Epithelial cell of esophagus (primary cell): ENCODE data around the gene FAM131B.

Source experiments
- DNase-seq: peaks from one replicate; pipeline ENCODE4 v3.0.0; 2010; ENCODE audit warnings: low read depth
- H3K4me3 ChIP-seq: 2 replicates; pipeline ENCODE4 v1.5.1; 2011; ENCODE audit warnings: mild to moderate bottlenecking, low read length, control low read depth
- TF ChIP-seq, protein P1 (sequence below): IDR thresholded peaks from 2 replicates; pipeline ENCODE4 v1.5.1; 2011; ENCODE audit warnings: low read depth, mild to moderate bottlenecking, low read length, control low read depth, inconsistent platforms; ENCODE audit not compliant: insufficient read depth; ENCODE audit errors: missing control alignments

FAM131B gene

DNA sequence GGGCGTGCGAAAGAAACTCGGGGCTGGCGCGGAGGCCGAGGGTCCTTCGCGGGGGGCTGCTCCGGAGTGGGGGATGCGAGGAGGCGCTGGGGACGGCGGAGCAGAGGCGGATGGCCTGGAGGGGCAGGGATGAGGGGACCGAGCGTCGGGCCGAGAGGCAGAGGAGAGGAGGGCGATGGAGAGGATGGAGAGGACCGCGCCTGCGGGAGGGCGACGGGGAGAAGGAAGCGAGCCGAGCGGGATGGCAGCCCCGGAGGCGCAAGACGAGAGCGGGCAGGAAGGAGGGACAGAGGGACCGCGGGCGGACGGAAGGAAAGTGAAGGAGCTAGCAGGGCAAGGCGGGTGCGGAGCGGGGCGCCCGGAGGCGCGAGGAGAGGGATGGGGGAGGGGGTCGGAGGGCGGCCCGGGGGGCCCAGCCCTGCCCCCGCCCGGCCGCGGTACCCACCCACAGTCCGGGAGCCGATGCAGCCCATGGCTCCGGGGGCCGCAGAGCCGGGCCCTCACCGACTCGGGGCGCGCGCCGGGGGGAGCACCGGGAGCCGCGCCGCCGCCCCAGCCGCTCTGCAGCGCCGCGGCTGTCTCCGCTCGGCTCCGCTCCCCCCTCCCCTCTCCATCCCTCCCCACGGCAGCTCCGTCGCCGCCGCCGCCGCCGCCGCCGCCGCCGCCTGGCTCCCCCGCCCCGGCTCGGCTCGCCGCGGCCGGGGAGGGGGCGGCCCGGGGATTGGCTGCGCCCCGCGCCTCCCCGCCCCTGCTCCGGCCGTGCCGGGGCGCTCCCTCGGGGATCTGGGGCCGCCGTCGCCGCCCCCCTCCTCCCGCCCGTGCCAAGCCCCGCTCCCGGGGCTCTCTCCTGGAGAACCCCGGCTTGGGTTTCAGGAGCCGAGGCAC is at the start of gene FAM131B:
FAM131B (minus strand) TSS at position 583 of the 885 bp plus-strand sequence; CDS start at position 473, 110 bp downstream.
- TF ChIP-seq, protein P1, sequence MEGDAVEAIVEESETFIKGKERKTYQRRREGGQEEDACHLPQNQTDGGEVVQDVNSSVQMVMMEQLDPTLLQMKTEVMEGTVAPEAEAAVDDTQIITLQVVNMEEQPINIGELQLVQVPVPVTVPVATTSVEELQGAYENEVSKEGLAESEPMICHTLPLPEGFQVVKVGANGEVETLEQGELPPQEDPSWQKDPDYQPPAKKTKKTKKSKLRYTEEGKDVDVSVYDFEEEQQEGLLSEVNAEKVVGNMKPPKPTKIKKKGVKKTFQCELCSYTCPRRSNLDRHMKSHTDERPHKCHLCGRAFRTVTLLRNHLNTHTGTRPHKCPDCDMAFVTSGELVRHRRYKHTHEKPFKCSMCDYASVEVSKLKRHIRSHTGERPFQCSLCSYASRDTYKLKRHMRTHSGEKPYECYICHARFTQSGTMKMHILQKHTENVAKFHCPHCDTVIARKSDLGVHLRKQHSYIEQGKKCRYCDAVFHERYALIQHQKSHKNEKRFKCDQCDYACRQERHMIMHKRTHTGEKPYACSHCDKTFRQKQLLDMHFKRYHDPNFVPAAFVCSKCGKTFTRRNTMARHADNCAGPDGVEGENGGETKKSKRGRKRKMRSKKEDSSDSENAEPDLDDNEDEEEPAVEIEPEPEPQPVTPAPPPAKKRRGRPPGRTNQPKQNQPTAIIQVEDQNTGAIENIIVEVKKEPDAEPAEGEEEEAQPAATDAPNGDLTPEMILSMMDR, result no peak
- peak within 1 kb of the TSS; percentile 36 for H3K4me3 ChIP-seq
- no peak for DNase-seq

- no peak for DNase-seq
- H3K4me3 ChIP-seq, result no peak overlapping the region
- TF ChIP-seq, protein P1, result no peak
These were observed 49.6 kb upstream of the FAM131B start for GRCh38 chr7:143411976-143412708.

DNA sequence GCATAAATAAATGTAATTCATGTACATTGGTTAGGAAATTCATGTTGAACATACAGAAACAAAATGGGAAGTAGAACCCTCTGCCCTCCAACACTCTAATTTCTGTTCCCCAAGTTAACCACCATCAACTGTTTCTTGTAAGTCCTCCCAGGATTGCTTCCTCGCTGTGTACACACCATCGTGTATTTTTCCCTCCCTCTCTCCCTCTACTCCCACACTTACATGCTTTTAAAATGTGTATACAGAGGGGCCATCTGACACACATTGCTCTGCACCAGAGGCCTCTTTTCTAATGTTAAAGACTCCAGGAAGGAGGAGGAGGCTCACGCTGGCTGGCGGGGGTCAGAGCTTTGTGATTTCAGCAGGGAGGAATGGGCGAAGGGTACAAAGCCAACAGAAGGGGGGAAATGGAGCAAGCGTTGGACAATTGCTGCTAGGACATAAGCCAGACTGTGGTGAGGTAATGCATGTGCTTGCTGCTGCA is 48.0 kb upstream of the FAM131B start:
- H3K4me3 ChIP-seq, result no peak overlapping the region
- DNase-seq, result no peak
- TF ChIP-seq, protein P1, result no peak

DNA sequence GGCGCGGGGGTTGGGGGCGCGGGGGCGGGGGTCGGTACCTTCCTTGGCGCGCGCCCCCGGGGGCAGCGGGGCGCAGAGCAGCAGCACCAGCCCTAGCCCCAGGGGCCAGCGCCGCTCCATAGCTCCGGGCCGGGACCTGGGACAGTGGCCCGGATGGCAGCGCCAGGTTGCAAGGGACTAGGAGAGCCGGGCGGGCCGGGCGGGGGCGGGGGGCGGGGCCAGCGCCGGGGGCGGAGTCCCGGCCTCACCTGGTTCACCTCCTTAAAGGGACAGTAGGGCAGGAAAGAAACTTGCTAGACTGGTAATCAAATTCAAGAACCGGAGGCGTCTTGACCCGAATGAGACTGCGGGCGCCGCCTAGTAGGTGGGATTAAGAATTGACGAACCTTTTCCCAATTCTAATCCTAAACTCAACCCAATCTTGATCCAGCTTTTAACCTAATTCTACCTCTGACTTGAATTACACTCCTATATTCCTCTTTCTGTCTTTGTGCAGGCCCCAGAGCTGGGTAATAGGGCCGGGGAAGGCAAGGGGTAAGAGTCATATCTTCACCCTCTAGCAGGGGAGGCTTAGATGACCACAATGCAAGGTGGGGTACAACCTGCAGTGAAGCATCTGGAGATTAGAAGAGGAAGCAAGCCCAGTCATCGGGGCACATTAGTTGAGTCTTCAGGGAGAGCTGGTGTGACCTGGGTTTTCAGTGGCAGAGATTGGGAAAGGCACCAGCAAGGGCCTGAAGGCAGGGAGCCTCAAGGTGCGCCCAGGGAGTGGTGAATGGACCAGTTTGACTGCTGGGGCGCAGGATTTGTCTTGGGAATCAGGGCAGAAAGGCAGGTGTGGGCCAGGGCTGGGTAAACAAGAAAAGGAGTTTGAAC is 46.4 kb upstream of the FAM131B start, which contains the start of gene EPHA1:
EPHA1 (minus strand) TSS at position 171 of the 876 bp plus-strand sequence; CDS start at position 120, 51 bp downstream.
- DNase-seq, result peak; percentile 92
- peak within 1 kb of the TSS; percentile 86 for H3K4me3 ChIP-seq
- TF ChIP-seq, protein P1, result peak; percentile 64

DNA sequence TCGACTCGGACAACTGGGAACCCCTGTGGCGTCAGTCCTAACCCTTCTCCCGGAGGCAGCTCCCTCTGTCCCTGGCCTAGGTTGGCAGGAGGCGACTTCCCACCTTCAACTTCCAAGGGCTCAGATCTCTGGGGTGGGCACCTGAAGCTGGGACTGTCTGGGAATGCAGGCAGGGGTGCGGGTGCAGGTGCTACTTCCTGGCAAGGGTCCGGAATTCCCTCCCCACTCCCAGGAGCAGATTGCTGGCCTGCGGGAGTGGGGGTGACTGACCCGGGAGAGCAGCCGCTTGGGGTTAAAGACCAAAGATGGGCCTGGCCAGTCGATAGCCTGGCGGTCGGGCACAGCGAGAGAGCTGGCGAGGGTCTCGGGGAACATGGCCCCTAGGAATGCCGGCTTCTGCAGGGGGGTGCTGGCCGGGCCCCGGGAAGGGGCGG is 45.8 kb upstream of the FAM131B start:
- TF ChIP-seq, protein P1, result no peak
- peak overlapping the region; percentile 86 for H3K4me3 ChIP-seq
- DNase-seq, result no peak
